HepG2 (cell line): Measurements from ENCODE around the gene FOSL2. TPM values are rescaled to one million over a fixed set of nuclear protein-coding genes. Genes with fewer than 3 reads are reported as not detected.

Source experiments
- CBX2 ChIP-seq, 2 experiments: fragments of 200-600 bp in 1 of 2; sonication (generic); formaldehyde crosslinking in 1 of 2; IDR thresholded peaks; 2 replicates each; pipeline versions ENCODE4 v1.7.0 to v1.8.1; 2018 to 2022; ENCODE audit warnings: low read depth in 2 of 2, low read length in 1 of 2, mild to moderate bottlenecking in 1 of 2, missing genetic modification reagents in 1 of 2
- CCDC6 ChIP-seq: sonication (generic); formaldehyde crosslinking; IDR thresholded peaks from 2 replicates; pipeline ENCODE4 v1.8.1; 2022; ENCODE audit warnings: mild to moderate bottlenecking, missing genetic modification reagents, moderate library complexity
- HDAC1 ChIP-seq: sonication (generic); formaldehyde crosslinking; IDR thresholded peaks from 2 replicates; pipeline ENCODE4 v1.5.1; 2020; ENCODE audit warnings: mild to moderate bottlenecking, missing genetic modification reagents
- MEIS1 ChIP-seq: sonication (generic); formaldehyde crosslinking; IDR thresholded peaks from 2 replicates; pipeline ENCODE4 v1.9.0; 2021; ENCODE audit warnings: mild to moderate bottlenecking, missing genetic modification reagents, moderate library complexity, borderline replicate concordance
- MLLT10 ChIP-seq: sonication (generic); formaldehyde crosslinking; IDR thresholded peaks from 2 replicates; pipeline ENCODE4 v1.4.0; 2020; ENCODE audit warnings: missing genetic modification reagents
- REL ChIP-seq: sonication (generic); formaldehyde crosslinking; conservative IDR thresholded peaks from 2 replicates; pipeline ENCODE4 v1.8.0; 2022; ENCODE audit warnings: mild to moderate bottlenecking, missing genetic modification reagents, moderate library complexity
- RFX1 ChIP-seq: fragments of 450-650 bp; IDR thresholded peaks from 2 replicates; pipeline ENCODE4 v1.6.1; 2017
- SCMH1 ChIP-seq: sonication (generic); formaldehyde crosslinking; IDR thresholded peaks from 2 replicates; pipeline ENCODE4 v1.9.0; 2021; ENCODE audit warnings: missing genetic modification reagents, mild to moderate bottlenecking, borderline replicate concordance
- STAG1 ChIP-seq: sonication (generic); formaldehyde crosslinking; IDR thresholded peaks from 2 replicates; pipeline ENCODE4 v1.4.0; 2020; ENCODE audit warnings: missing genetic modification reagents
- TGIF2 ChIP-seq: IDR thresholded peaks from 2 replicates; pipeline ENCODE4 v1.6.1; 2016; ENCODE audit warnings: control low read depth, missing compliant biosample characterization
- ZNF136 ChIP-seq: sonication (generic); formaldehyde crosslinking; IDR thresholded peaks from 2 replicates; pipeline ENCODE4 v1.8.1; 2022; ENCODE audit warnings: low read depth, mild to moderate bottlenecking, moderate library complexity, missing genetic modification reagents
- ZNF251 ChIP-seq: sonication (generic); formaldehyde crosslinking; IDR thresholded peaks from 2 replicates; pipeline ENCODE4 v1.9.0; 2021; ENCODE audit warnings: mild to moderate bottlenecking, missing genetic modification reagents
- ZNF431 ChIP-seq: sonication (generic); formaldehyde crosslinking; IDR thresholded peaks from 2 replicates; pipeline ENCODE4 v1.9.0; 2022; ENCODE audit warnings: missing genetic modification reagents, low read depth, mild to moderate bottlenecking, borderline replicate concordance
- ZNF451 ChIP-seq: sonication (generic); formaldehyde crosslinking; IDR thresholded peaks from 2 replicates; pipeline ENCODE4 v1.5.0; 2020; ENCODE audit warnings: mild to moderate bottlenecking, missing genetic modification reagents
- ZNF615 ChIP-seq: sonication (generic); formaldehyde crosslinking; IDR thresholded peaks from 2 replicates; pipeline ENCODE4 v1.5.0; 2020; ENCODE audit warnings: mild to moderate bottlenecking, missing genetic modification reagents, borderline replicate concordance
- ZSCAN29 ChIP-seq: sonication (generic); formaldehyde crosslinking; conservative IDR thresholded peaks from 2 replicates; pipeline ENCODE4 v1.4.0; 2020; ENCODE audit warnings: mild to moderate bottlenecking, missing genetic modification reagents
- polyA plus RNA-seq, 8 experiments: library from polyadenylated mRNA; depleted of rRNA in 3 of 8; stranded (reverse) in 7 of 8; unstranded in 1 of 8; fragments of >200 nt; fragmentation: Illumina TruSeq in 4 of 8; extraction: Trizol in 4 of 8; gene quantifications; 2 replicates each; pipeline versions ENCODE4 v1.2.1 to v1.2.3, GENCODE V29; 2011 to 2016; ENCODE audit warnings: low read depth in 4 of 8, missing spikeins in 1 of 8, mixed read lengths in 1 of 8; ENCODE audit not compliant: insufficient read depth in 1 of 8
- total RNA-seq, 5 experiments: library from RNA; depleted of rRNA; stranded (reverse); fragments of >200 nt; fragmentation: Illumina TruSeq; extraction: Trizol; gene quantifications; 2 replicates each; pipeline ENCODE4 v1.2.3, GENCODE V29; 2016; ENCODE audit warnings: low read depth in 1 of 5
- TF ChIP-seq, protein P1 (sequence below): sonication (generic); formaldehyde crosslinking; IDR thresholded peaks from 2 replicates; pipeline ENCODE4 v1.4.0; 2020; ENCODE audit warnings: mild to moderate bottlenecking, missing genetic modification reagents, borderline replicate concordance
- TF ChIP-seq, protein P2 (sequence below): sonication (generic); formaldehyde crosslinking; IDR thresholded peaks from 2 replicates; pipeline ENCODE4 v1.8.0; 2023; ENCODE audit warnings: mild to moderate bottlenecking, missing genetic modification reagents
- TF ChIP-seq, protein P3 (sequence below): sonication (generic); formaldehyde crosslinking; IDR thresholded peaks from 2 replicates; pipeline ENCODE4 v1.5.1; 2020; ENCODE audit warnings: missing genetic modification reagents, mild to moderate bottlenecking, borderline replicate concordance
- TF ChIP-seq, protein P4 (sequence below): sonication (generic); formaldehyde crosslinking; conservative IDR thresholded peaks from 2 replicates; pipeline ENCODE4 v1.4.0; 2020; ENCODE audit warnings: missing genetic modification reagents
- TF ChIP-seq, protein P5 (sequence below): sonication (generic); formaldehyde crosslinking; IDR thresholded peaks from 2 replicates; pipeline ENCODE4 v1.4.0; 2020; ENCODE audit warnings: mild to moderate bottlenecking, low read depth, missing genetic modification reagents
- TF ChIP-seq, protein P6 (sequence below): sonication (generic); formaldehyde crosslinking; IDR thresholded peaks from 2 replicates; pipeline ENCODE4 v1.4.0; 2020; ENCODE audit warnings: missing genetic modification reagents, borderline replicate concordance

Gene FOSL2
- total and polyA plus RNA-seq, 2 of the 13 experiments (the other 11 are each of a cell fraction or from before 2014, with no cell fraction given) = 3.4 to 18.1 TPM

DNA sequence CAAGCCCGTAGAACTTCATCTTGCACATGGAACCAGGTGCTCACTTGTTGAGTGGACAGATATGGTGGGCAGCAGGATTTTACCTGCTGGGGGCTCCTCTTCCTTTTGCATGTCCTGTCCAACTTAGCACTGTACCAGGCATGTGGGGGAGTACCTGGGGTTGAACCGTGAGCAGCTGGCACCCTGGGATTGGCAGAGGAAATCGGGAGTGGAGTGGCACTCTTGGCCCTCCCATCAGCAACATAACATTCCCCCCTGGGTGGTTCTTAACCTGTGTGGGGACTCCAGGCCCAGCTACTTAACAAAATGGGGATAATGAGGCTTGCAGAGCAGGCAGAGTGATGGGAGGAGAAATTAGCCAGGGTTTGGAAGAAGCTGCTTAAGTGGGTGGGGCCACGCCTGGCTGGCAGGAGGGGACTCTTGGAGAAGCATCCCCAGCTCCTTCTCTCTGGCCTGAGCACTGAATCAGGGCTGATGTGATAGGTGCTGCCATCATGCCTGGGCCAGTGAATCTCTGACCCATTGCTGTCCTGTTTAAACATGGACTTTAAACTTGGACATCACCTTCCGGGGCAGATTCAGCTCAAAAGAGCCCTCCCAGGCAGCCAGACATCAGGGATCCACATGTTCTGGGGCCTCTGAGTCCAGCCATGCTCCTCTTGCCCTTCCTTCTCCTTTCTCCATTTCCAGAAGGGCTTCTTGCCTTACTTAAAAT lies 15.5 kb downstream of the FOSL2 start (continued):
- TF ChIP-seq CBX2 (IDR thresholded peaks at IDR 0.05; ENCODE audit: low read depth, low read length) (no peak), CBX2 (CRISPR knock-in tag; IDR thresholded peaks at IDR 0.05; ENCODE audit: low read depth) (no peak), ZNF431 (no peak), HDAC1 (CRISPR knock-in tag) (peak; percentile 49; the same call in 1 of the 2 replicates), MLLT10 (no peak), SCMH1 (CRISPR knock-in tag) (no peak), ZNF251 (CRISPR knock-in tag) (no peak), MEIS1 (CRISPR knock-in tag) (no peak), TGIF2 (CRISPR knock-in tag) (no peak), CCDC6 (no peak), STAG1 (CRISPR knock-in tag) (no peak), ZNF136 (CRISPR knock-in tag) (no peak), ZNF451 (no peak), REL (CRISPR knock-in tag) (no peak), ZSCAN29 (CRISPR knock-in tag) (no peak), ZNF615 (no peak), RFX1 (no peak)
- TF ChIP-seq, protein P1, sequence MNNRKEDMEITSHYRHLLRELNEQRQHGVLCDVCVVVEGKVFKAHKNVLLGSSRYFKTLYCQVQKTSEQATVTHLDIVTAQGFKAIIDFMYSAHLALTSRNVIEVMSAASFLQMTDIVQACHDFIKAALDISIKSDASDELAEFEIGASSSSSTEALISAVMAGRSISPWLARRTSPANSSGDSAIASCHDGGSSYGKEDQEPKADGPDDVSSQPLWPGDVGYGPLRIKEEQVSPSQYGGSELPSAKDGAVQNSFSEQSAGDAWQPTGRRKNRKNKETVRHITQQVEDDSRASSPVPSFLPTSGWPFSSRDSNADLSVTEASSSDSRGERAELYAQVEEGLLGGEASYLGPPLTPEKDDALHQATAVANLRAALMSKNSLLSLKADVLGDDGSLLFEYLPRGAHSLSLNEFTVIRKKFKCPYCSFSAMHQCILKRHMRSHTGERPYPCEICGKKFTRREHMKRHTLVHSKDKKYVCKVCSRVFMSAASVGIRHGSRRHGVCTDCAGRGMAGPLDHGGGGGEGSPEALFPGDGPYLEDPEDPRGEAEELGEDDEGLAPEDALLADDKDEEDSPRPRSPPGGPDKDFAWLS (CRISPR knock-in tag) = no peak
- TF ChIP-seq, protein P2, sequence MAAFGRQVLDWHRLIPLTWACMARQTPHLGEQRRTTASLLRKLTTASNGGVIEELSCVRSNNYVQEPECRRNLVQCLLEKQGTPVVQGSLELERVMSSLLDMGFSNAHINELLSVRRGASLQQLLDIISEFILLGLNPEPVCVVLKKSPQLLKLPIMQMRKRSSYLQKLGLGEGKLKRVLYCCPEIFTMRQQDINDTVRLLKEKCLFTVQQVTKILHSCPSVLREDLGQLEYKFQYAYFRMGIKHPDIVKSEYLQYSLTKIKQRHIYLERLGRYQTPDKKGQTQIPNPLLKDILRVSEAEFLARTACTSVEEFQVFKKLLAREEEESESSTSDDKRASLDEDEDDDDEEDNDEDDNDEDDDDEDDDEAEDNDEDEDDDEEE (CRISPR knock-in tag) = no peak
- TF ChIP-seq, protein P3, sequence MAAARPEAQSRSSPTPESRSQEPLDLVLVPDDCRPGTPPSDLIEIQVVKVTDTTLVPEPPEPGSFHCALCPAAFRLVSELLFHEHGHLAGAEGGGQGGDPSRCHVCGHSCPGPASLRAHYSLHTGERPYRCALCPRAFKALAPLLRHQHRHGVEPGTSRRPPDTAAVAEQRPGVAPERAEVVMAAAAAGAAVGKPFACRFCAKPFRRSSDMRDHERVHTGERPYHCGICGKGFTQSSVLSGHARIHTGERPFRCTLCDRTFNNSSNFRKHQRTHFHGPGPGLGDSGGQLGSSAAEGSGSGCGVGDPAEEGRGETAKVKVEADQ (CRISPR knock-in tag) = no peak
- TF ChIP-seq, protein P4, sequence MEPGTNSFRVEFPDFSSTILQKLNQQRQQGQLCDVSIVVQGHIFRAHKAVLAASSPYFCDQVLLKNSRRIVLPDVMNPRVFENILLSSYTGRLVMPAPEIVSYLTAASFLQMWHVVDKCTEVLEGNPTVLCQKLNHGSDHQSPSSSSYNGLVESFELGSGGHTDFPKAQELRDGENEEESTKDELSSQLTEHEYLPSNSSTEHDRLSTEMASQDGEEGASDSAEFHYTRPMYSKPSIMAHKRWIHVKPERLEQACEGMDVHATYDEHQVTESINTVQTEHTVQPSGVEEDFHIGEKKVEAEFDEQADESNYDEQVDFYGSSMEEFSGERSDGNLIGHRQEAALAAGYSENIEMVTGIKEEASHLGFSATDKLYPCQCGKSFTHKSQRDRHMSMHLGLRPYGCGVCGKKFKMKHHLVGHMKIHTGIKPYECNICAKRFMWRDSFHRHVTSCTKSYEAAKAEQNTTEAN (CRISPR knock-in tag) = no peak
- TF ChIP-seq, protein P5, sequence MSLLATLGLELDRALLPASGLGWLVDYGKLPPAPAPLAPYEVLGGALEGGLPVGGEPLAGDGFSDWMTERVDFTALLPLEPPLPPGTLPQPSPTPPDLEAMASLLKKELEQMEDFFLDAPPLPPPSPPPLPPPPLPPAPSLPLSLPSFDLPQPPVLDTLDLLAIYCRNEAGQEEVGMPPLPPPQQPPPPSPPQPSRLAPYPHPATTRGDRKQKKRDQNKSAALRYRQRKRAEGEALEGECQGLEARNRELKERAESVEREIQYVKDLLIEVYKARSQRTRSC (CRISPR knock-in tag) = no peak
- TF ChIP-seq, protein P6, sequence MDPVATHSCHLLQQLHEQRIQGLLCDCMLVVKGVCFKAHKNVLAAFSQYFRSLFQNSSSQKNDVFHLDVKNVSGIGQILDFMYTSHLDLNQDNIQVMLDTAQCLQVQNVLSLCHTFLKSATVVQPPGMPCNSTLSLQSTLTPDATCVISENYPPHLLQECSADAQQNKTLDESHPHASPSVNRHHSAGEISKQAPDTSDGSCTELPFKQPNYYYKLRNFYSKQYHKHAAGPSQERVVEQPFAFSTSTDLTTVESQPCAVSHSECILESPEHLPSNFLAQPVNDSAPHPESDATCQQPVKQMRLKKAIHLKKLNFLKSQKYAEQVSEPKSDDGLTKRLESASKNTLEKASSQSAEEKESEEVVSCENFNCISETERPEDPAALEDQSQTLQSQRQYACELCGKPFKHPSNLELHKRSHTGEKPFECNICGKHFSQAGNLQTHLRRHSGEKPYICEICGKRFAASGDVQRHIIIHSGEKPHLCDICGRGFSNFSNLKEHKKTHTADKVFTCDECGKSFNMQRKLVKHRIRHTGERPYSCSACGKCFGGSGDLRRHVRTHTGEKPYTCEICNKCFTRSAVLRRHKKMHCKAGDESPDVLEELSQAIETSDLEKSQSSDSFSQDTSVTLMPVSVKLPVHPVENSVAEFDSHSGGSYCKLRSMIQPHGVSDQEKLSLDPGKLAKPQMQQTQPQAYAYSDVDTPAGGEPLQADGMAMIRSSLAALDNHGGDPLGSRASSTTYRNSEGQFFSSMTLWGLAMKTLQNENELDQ (CRISPR knock-in tag) = no peak
